Renal cortex interstitium (tissue), 11 donors: Measurements from ENCODE around the gene ACSL5. TPM values are rescaled to one million over a fixed set of nuclear protein-coding genes. Genes with fewer than 3 reads are reported as not detected.
"Not testable (repeated sequence)": the region's sequence is repeated elsewhere in the genome, so short reads cannot be mapped to it uniquely, and the experiment has no call there.

Experiments used
- DNase-seq, 11 donors: peaks; one replicate each; pipeline ENCODE4 v3.0.0-alpha.2; 2013; ENCODE audit warnings: low read depth in 9 of 11, low spot score in 4 of 11; ENCODE audit errors: extremely low read depth in 1 of 11
- polyA plus RNA-seq, 3 donors: library from polyadenylated mRNA; unstranded; fragments of 120-200 nt; gene quantifications; one replicate each; pipeline ENCODE4 v1.2.1, GENCODE V29; 2013; ENCODE audit not compliant: insufficient read length in 3 of 3

Gene ACSL5
- polyA plus RNA-seq, 3 donors: 4.3 to 5.7 (median 4.7) TPM

DNA sequence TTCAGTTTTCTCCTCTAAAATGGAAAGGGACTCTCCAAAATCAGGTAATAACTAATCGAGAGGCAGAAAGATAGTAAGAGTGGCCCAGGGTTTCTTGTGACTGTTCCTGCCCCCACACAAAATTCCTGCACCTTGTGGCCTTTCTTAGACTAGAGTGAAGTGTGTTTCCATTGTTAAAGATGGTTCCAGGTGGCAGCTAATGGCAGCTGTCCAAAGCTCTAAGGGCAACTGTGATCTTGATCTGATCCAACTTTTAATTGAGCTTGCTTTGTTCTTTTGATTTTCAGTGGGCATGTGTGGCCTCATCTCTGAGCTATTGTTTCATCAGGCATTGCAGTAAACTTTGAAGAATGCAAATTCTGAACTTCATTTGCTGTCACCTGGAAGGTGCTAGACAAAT lies 19.4 kb downstream of the ACSL5 start:
- no peak for DNase-seq

DNA sequence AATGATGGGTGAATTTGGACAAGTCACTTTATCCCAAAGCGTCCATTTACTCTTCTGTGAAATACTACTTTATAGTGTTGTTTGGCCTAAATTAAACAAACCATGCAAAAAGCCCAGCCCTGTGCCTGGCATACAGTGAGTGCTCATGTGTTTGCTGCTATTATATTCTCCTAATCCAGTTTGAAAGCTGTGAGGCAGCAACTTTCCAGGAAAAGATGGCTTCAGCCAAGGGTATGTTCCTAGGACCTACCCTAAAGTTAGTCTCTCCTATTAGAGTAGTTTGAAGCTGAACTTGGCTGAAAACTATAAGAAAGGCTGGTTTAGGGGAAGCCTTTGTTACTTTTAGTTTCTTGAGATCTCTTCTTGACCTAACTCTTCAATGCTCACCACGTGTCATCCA lies 19.9 kb downstream of the ACSL5 start:
- DNase-seq: no peak

DNA sequence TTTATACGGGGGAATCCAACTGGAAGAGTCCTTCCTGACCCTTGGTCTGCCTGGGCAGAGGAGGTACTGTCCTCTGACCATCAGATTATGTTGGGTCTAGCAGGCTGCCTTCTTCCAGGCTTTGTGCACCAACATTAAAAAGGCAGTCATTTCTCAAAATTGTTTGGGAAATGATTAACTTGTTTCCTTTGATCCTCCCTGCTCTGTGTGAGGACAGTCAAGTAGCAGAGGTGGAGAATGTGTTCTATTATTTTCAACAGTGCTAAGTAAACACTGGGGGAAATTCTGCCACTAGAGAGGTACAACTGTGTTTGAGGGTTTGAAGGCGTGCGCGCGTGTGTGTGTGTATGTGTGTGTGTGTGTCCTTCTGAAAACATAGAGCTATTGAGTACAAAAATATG lies 20.6 kb downstream of the ACSL5 start:
- no peak for DNase-seq

DNA sequence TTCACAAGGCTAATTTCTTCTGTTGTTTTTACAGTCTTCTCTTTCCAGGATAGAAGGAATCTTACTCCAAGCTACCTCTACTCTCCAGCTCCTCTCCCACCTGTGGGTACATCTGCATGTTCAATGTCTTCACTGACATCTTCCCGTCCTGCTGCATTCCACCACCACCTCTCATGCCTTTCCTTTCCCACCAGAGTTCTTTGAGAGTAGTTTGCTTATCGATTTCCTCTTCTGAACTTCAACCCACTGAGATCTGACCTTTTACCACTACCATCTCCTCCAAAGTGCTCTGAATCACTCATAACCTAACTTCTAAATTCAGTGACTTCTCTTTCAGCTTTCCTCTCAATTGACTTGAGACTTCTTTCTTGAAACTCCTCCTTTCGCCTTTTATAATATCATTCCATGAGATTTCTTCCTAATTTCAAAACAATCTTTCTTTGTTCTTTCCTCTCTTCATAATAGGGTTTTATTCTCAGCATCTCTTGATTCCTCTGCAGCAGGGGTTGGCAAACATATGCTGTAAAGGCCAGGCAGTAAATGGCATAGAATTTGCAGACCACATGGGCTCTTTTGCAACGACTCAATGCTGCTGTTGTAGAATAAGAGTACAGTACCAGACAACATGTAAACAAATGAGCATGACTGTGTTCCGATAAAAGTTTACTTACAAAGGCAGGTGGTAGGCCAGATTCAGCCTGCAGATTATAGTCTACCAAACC lies 22.1 kb downstream of the ACSL5 start:
- DNase-seq: no peak

DNA sequence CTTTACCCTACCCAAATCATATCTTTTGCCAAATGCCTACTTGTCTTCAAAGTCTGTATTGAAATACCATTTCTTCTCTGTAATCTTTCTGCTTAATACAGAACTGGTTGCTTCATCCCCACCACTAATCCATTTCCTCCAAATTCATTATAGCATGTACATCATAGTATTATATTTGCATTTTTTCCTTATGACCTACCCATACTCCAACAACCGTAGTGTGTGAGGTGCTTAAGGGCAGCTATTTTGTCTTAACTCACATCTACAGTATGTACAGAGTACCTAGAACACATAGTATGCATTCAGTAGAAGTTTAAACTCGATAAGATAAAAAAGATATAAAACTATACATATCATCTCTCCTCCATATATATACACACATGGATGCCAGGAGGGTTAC lies 23.7 kb downstream of the ACSL5 start:
- DNase-seq: no peak

DNA sequence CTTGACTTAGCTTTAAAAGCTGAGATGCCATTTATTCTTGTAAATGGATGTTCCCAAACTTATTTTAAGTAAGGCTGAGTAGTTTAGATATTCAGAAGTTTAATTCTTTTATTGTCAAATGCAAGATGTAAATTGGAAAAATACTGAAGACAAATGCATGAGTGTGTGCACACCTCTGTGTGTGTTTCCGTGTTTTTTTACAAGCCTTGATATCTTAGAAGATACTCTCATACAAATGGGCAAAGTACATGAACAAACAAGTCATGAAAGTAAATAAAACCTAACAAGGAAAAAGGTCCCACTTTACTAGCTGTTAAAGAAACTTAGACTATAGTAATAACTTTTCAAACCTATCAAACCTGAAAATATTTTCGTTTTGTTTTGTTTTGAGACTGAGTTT lies 29.0 kb downstream of the ACSL5 start:
- no peak for DNase-seq

DNA sequence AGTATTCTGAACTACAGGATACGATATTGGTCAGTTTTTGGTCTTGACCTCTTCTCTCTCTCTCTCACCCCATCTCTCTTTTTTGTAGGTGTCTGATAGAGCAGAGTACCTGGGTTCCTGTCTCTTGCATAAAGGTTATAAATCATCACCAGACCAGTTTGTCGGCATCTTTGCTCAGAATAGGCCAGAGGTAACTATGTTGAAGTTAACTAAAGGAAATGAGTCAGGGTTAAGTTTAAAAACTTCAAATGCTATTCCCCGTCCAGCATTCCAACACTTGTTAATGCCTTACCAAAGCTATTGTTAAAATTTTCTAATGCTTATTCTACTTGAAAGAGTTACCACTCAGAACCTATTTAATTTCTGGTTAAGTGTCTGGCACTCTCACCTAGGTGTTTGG lies 30.7 kb downstream of the ACSL5 start:
- no peak for DNase-seq

DNA sequence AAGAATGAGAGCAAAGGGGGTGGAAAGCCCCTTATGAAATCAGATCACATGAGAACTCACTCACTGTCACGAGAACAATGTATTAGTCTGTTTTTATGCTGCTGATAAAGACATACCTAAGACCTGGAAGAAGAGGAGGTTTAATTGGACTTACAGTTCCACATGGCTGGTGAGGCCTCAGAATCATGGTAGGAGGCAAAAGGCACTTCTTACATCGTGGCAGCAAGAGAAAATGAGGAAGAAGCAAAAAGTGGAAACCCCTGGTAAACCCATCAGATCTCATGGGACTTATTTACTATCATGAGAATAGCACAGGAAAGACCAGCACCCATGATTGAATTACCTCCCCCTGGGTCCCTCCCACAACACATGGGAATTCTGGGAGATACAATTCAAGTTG lies 32.9 kb downstream of the ACSL5 start:
- not testable (repeated sequence) for DNase-seq

DNA sequence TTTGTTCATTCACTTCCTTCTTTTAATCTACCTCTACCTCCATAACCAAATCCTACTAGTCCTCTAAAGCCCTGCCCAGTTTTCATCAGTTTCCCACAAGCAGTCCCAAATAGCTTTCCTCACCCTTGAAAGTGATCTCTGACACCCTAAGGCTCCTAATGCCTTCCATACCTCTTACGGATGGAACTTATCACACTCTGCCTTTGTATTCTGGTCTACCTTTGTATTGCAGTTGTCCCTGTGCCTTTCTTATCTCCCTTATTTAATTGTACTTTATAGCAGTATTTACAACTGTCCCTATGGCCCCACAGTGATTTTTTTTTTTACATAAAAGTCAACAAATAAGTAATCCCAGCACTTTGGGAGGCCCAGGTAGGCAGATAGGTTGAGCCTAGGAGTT lies 33.8 kb downstream of the ACSL5 start:
- no peak for DNase-seq

DNA sequence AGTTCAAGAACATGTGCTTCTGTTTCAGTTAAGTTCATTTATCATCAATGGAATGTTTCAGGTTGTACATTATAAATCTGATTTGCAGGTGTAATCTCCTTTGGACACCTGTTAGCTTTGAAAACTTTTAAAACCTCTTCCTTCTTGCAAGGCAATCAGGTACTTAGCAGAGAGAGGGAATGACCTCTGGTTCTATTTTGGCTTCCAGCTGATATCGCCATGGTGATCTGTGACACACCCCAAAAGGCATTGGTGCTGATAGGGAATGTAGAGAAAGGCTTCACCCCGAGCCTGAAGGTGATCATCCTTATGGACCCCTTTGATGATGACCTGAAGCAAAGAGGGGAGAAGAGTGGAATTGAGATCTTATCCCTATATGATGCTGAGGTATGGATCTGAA lies 35.4 kb downstream of the ACSL5 start:
- no peak for DNase-seq

DNA sequence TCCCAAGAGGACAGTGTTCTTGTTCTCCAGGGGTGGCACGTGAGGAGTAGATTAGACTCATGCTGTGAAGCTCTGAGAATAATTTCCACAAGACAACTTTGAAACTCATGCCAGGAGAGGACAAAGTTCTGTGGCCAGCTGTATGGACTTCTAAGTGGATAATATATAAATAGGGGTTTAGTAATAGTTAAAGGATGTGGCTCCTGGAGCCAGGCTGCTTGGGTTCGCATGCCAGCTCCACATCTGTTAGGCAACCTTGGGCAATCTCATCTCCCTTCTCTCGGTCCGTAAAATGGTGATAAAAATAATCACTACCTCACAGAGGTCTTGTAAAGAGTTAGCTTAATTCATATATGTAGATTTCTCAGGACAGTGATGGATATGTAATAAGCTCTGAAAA lies 35.8 kb downstream of the ACSL5 start:
- no peak for DNase-seq

DNA sequence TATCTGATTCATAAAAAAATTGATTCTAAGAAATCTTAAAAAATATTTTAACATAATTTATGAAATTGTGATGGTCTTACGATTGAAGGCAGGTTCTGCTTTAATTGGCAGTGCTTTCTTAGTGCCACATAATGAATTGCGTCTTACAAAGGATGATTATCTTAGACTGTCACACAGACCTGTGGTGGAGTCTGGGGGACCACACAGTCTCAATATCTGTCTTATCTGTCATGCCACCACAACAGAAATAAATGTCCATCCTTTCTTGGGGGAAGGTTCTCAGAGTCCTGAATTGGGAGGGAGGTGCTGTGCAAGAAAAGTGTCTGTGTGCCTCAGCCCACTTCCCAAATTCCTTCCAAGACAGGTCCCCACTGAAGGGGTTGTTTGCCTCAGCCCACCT lies 38.8 kb downstream of the ACSL5 start:
- DNase-seq: no peak

DNA sequence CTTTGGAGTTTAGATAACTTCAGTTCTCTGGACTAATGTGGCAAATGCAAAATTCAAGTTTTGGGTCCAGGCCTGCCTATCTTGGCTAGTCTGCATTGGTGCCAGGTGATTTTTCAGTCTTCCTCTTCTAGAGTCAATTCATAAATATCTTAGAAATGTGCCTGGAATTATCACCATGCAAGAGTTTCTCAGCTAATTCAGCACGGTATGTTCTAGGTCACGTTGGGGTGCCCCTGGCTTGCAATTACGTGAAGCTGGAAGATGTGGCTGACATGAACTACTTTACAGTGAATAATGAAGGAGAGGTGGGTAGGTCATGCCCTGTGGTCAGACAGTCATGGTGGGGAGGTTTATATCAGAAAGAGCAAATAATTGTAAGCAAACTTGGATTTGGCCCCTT lies 47.8 kb downstream of the ACSL5 start:
- DNase-seq: no peak

DNA sequence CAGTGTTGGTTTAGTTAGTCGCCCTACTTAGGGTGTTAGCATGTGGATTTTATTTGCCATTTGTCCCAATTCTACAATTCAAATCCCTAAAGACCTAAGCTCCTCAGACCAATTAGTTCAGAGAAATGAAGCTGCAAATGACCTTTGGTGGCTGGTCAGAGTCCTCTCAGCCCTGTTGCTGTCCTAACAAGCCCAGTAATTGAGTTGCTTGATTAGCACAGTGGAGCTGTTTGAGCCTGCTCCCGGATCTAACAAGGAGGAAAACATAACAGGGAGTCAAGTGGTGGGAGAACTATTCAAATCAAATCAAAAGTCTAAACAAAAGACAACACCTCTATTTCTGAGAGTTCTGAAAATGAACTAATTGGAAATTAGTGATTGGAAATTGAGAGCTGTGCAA lies 50.7 kb downstream of the ACSL5 start:
- DNase-seq: no peak

DNA sequence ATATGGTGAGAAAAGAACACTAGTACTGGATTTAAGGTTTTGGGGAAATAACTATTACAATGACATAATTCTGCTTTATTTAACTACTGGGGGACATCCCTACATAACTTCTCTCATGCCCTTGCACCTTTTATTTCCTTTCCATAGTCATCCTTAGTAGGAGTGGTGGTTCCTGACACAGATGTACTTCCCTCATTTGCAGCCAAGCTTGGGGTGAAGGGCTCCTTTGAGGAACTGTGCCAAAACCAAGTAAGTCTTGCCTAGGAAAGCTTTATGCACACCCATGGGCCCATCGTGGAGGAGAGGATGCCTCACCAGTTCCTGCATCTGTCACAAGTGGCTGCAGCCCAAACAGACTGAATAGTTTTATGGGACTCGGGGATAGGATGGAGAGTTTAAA lies 52.2 kb downstream of the ACSL5 start:
- no peak for DNase-seq

DNA sequence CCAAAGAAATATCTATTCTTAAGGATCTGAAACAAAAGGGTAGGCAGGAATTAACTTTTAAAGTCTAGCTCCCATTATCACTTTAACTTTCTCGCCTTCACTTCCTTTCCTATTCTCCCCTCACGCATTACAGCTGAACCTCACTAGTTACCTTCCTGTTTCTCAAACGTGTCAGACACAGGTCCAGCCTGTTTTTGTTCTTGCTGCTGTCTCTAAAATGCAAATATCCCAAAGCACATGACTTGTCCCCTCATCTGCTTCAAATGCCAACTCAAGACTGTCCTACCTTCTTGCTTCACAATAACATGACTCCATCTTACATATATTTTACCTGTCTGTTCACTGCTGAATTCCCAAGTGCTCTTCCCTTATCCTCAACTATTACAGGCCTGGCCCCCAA lies 55.2 kb downstream of the ACSL5 start:
- no peak for DNase-seq

DNA sequence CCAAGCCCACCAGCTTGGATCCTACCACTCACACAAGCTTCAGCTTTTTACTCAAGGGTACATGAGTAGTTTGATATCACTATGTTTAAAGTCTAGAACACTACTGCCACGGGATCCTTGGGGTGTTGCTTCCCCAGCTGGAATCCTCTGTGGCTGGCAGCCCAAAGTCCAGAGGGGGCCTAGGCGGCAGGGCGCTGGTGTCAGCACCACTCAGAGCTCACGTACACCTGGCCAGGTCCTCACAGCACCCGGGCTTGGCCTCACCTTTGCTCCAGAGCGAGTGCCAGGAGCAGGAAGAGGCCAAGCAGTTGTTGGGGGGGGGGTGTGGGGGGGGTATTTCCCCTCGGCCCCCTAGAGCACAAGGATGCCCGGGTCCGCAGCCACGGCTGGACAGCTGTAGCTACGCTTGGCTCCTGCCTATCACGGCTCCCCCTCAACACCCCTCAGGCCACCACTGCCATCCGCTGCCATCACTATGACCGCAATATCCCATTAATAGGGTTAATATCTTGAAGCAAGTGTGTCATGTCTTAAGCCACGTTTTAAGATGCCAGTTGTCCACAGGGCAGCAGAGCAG lies 55.8 kb downstream of the ACSL5 start:
- DNase-seq: no peak

DNA sequence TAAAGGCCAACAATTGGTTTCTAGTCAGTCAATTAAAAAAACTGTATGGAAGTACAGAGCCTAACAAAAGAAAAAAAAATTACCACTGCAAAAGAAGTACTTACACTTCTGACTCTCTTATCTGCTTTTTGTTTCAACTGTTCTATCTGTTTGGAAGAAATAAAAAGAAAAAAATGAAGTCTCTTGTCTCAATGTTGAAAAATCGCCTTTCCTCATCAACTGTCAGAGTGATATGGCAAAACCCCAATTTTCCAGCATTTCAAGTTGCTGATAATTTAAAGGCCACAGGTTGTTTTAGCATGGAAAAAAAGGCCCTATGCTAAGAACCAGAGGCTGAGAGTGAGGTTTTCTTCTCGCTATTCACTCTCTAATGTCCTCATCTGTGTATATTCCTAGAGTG lies 59.2 kb downstream of the ACSL5 start:
- no peak for DNase-seq

DNA sequence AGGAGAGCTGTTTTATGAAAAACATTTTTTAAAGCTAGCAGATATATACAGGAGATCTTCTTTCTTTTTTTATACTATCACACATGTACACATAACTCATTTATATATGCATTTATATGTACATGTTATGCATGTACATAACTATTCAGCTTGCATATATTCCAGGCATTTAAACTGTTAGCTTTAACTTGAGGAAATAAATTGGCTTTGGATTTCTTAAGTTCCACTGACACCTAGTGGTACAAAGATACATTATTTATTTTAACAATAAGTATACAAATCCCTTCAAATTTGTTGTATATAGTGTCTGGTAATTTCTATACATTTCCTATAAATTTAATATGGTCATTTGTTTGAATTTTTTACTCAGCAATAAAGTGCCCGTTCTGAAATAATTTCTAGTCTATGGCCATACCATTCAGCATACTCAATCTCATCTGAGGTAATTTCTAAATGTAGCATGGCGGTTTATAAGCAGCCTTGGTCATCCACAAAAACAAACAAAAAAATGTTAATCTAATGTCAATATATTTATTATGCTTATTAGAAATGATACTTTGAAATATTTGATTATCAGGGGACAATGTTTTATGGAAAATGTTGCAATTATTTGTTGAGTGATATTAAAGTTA lies 61.2 kb downstream of the ACSL5 start:
- peak in 4 of 11 donors; percentile 8 to 20 (median 14) for DNase-seq

DNA sequence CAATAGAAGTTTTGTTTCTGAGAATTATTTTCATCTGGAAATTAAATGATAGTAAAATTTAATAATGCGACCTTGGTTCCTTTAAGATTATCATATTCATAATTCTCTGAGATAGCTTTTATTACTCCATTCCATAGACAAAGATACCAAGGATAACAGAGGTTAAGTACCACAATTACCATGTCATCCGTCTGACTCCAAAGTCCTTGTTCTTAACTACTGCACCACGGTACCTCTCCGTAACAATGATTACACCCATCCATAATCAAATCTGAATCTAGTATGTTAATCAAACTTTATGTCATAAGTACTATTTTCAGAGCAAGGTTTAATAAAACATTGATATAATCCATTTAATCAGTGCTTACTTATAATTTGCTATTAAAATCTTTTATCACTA lies 64.4 kb downstream of the ACSL5 start:
- no peak for DNase-seq

DNA sequence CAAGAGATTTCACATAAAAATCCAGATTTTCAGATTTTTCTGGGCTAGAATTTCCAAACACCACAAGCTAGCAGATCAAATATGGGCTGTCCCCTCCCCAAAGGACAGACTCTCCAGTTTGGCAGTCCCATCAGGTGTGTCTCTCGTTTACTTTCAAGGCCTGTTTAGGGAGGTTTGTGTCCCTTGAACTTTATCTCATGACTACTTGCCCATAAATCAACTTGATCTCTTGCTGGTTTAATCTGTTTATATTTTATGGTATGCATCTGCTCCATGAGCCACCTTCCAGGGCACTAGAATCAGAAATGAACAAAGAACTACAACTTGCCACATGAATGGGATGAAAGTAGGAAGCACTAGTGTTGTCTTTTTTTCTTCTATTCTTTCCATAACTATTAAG lies 67.6 kb downstream of the ACSL5 start:
- no peak for DNase-seq
